Panc1 (cell line): ENCODE data around the gene ELFN1. TPM values are rescaled to one million over a fixed set of nuclear protein-coding genes. Genes with fewer than 3 reads are reported as not detected.

Experiments
- ATAC-seq: fragments of 200-7000 bp; cut with Tn5 transposase; 2 replicates; pipeline ENCODE4 v1.9.1; 2020; ENCODE audit warnings: mild to moderate bottlenecking, moderate library complexity
- BruUV-seq: library from RNA; stranded (reverse); fragments of 400-500 nt; replicated peaks from 2 replicates; lab custom pipeline; 2021; lab: Mats Ljungman, UMichigan
- CTCF ChIA-PET: fragments of 300-600 bp; sonication (Branson Sonifier 250); formaldehyde crosslinking; loops from one replicate; lab custom pipeline; 2022; ENCODE audit warnings: antibody characterized with exemption; lab: Charles Lee
- POLR2A ChIA-PET: fragments of 300-600 bp; sonication (Branson Sonifier 250); formaldehyde crosslinking; loops from one replicate; lab custom pipeline; 2022; ENCODE audit warnings: antibody characterized with exemption; lab: Charles Lee
- DNase-seq: peaks from one replicate; pipeline ENCODE4 v3.0.0-alpha.2; 2010; ENCODE audit warnings: low read depth, low spot score
- H3K27ac ChIP-seq: 2 replicates; pipeline ENCODE4 v1.5.1; 2011; ENCODE audit warnings: mild to moderate bottlenecking, low read length, inconsistent platforms
- H3K27me3 ChIP-seq: fragments of 200-500 bp; sonication (Bioruptor generic); 2 replicates; pipeline ENCODE4 v1.6.0; 2014; ENCODE audit warnings: low read length, inconsistent platforms; ENCODE audit not compliant: control insufficient read depth, insufficient read depth
- H3K36me3 ChIP-seq: fragments of 200-500 bp; sonication (Bioruptor generic); 2 replicates; pipeline ENCODE4 v1.5.1; 2014; ENCODE audit warnings: inconsistent platforms, mild to moderate bottlenecking, low read length, moderate library complexity; ENCODE audit not compliant: control insufficient read depth, insufficient read depth
- H3K4me1 ChIP-seq: 2 replicates; pipeline ENCODE4 v1.5.1; 2011; ENCODE audit warnings: inconsistent platforms, mild to moderate bottlenecking, low read length, moderate library complexity; ENCODE audit not compliant: control insufficient read depth, insufficient read depth
- H3K4me3 ChIP-seq, 2 experiments: 2 replicates each; pipeline ENCODE4 v1.5.1; 2011 to 2012; ENCODE audit warnings: low read depth in 2 of 2, low read length in 2 of 2, mild to moderate bottlenecking in 2 of 2, inconsistent platforms in 1 of 2, moderate library complexity in 1 of 2
- H3K9me3 ChIP-seq: fragments of 200-500 bp; sonication (Bioruptor generic); 2 replicates; pipeline ENCODE4 v1.5.1; 2014; ENCODE audit warnings: low read depth, mild to moderate bottlenecking, inconsistent platforms, low read length, moderate library complexity; ENCODE audit not compliant: control insufficient read depth, insufficient read depth
- POLR2AphosphoS5 ChIP-seq: IDR thresholded peaks from 2 replicates; pipeline ENCODE4 v1.6.1; 2012; ENCODE audit warnings: mild to moderate bottlenecking, low read depth, low read length, moderate library complexity
- SIN3A ChIP-seq: IDR thresholded peaks from 2 replicates; pipeline ENCODE4 v1.6.1; 2012; ENCODE audit warnings: low read depth, mild to moderate bottlenecking, low read length, moderate library complexity, borderline replicate concordance; ENCODE audit not compliant: insufficient read depth
- TCF7L2 ChIP-seq: IDR thresholded peaks from 2 replicates; pipeline ENCODE4 v1.6.1; 2011; ENCODE audit warnings: mild to moderate bottlenecking, low read depth, low read length, inconsistent platforms
- in situ Hi-C: cut with HindIII; loops from 2 replicates; pipeline ENCODE4 v1.10.0; 2016; ENCODE audit warnings: low sequenced_read_pairs, low pct_unique_long_range_greater_than_20kb
- intact Hi-C: fragments of 100-400 bp; cut with micrococcal nuclease; formaldehyde crosslinking; loops from one replicate; pipeline ENCODE4 v1.10.0; 2022; ENCODE audit not compliant: unreplicated experiment
- total RNA-seq: library from RNA; stranded (reverse); gene quantifications from one replicate; pipeline ENCODE4 v1.2.1, GENCODE V29; 2021; ENCODE audit not compliant: unreplicated experiment
- TF ChIP-seq, protein P1 (sequence below): fragments of 450-650 bp; IDR thresholded peaks from 2 replicates; pipeline ENCODE4 v1.5.1; 2017; ENCODE audit warnings: mild to moderate bottlenecking
- TF ChIP-seq, protein P2 (sequence below), 2 experiments: IDR thresholded peaks; 2 replicates each; pipeline ENCODE4 v1.6.1; 2011 to 2012; ENCODE audit warnings: low read depth in 2 of 2, control low read depth in 1 of 2, low read length in 1 of 2, mild to moderate bottlenecking in 1 of 2, moderate library complexity in 1 of 2; ENCODE audit not compliant: insufficient read depth in 1 of 2

Gene ELFN1
- total RNA-seq, 1 experiment from 2014 or later: 39.0 TPM

GRCh38 chr7:1719913-1720312 is 49.8 kb downstream of the ELFN1 start:
- H3K27me3 ChIP-seq: no peaks in the 10 kb centered on the region
- intact Hi-C loops (no loop called here), in situ Hi-C loops (no loop called here)
- peaks cover 2% of the 10 kb centered on the region; the same call in 1 of the 2 replicates for H3K36me3 ChIP-seq
- H3K9me3 ChIP-seq: no peaks in the 10 kb centered on the region
- TF ChIP-seq, protein P1, sequence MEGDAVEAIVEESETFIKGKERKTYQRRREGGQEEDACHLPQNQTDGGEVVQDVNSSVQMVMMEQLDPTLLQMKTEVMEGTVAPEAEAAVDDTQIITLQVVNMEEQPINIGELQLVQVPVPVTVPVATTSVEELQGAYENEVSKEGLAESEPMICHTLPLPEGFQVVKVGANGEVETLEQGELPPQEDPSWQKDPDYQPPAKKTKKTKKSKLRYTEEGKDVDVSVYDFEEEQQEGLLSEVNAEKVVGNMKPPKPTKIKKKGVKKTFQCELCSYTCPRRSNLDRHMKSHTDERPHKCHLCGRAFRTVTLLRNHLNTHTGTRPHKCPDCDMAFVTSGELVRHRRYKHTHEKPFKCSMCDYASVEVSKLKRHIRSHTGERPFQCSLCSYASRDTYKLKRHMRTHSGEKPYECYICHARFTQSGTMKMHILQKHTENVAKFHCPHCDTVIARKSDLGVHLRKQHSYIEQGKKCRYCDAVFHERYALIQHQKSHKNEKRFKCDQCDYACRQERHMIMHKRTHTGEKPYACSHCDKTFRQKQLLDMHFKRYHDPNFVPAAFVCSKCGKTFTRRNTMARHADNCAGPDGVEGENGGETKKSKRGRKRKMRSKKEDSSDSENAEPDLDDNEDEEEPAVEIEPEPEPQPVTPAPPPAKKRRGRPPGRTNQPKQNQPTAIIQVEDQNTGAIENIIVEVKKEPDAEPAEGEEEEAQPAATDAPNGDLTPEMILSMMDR: no peak
- BruUV-seq: no TSS peak
- POLR2A ChIA-PET: no interaction called here
- DNase-seq (no peak), ATAC-seq (no peak)
- CTCF ChIA-PET: interaction anchor here (0.6 kb wide), 1 partner anchor 56 kb away, joined by 3 read pairs; no protein-coding TSS in a partner anchor
- H3K4me3 ChIP-seq: no peak overlapping the region
- peaks cover 26% of the 10 kb centered on the region for H3K4me1 ChIP-seq
- H3K27ac ChIP-seq: no peak overlapping the region

GRCh38 chr7:1720326-1720725 is 50.2 kb downstream of the ELFN1 start:
- Histone ChIP-seq H3K9me3 (no peaks in the 10 kb centered on the region), H3K4me1 (peaks cover 26% of the 10 kb centered on the region), H3K27ac (no peak overlapping the region), H3K27me3 (no peaks in the 10 kb centered on the region), H3K36me3 (peaks cover 2% of the 10 kb centered on the region; the same call in 1 of the 2 replicates), H3K4me3 (no peak overlapping the region)
- ATAC-seq: no peak
- POLR2A ChIA-PET: no interaction called here
- in situ Hi-C loops (no loop called here), intact Hi-C loops (no loop called here)
- CTCF ChIA-PET: interaction anchor here (0.6 kb wide), 1 partner anchor 56 kb away, joined by 3 read pairs; no protein-coding TSS in a partner anchor
- no TSS peak for BruUV-seq
- TF ChIP-seq POLR2AphosphoS5: no peak
- TF ChIP-seq, protein P2, sequence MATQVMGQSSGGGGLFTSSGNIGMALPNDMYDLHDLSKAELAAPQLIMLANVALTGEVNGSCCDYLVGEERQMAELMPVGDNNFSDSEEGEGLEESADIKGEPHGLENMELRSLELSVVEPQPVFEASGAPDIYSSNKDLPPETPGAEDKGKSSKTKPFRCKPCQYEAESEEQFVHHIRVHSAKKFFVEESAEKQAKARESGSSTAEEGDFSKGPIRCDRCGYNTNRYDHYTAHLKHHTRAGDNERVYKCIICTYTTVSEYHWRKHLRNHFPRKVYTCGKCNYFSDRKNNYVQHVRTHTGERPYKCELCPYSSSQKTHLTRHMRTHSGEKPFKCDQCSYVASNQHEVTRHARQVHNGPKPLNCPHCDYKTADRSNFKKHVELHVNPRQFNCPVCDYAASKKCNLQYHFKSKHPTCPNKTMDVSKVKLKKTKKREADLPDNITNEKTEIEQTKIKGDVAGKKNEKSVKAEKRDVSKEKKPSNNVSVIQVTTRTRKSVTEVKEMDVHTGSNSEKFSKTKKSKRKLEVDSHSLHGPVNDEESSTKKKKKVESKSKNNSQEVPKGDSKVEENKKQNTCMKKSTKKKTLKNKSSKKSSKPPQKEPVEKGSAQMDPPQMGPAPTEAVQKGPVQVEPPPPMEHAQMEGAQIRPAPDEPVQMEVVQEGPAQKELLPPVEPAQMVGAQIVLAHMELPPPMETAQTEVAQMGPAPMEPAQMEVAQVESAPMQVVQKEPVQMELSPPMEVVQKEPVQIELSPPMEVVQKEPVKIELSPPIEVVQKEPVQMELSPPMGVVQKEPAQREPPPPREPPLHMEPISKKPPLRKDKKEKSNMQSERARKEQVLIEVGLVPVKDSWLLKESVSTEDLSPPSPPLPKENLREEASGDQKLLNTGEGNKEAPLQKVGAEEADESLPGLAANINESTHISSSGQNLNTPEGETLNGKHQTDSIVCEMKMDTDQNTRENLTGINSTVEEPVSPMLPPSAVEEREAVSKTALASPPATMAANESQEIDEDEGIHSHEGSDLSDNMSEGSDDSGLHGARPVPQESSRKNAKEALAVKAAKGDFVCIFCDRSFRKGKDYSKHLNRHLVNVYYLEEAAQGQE (IDR thresholded peaks at IDR 0.05; ENCODE audit: insufficient read depth in 1 of 2, low read depth in 2 of 2, low read length in 1 of 2): no peak
- no peak for TF ChIP-seq SIN3A
- no peak for TF ChIP-seq TCF7L2
- TF ChIP-seq, protein P1: no peak
- DNase-seq: no peak
